ENCODE results near the gene CCNF.
A peak's percentile ranks its signal among the peaks of the same experiment; 100 is the strongest.

The CCNF gene

GRCh38 chr16:2457267-2457666, 28.0 kb downstream of the CCNF start:
- no peak for DNase-seq (ENCODE audit: low read depth)

- no peak for DNase-seq (ENCODE audit: low read depth)
These were observed 28.7 kb downstream of the CCNF start for GRCh38 chr16:2457946-2458345.

DNA sequence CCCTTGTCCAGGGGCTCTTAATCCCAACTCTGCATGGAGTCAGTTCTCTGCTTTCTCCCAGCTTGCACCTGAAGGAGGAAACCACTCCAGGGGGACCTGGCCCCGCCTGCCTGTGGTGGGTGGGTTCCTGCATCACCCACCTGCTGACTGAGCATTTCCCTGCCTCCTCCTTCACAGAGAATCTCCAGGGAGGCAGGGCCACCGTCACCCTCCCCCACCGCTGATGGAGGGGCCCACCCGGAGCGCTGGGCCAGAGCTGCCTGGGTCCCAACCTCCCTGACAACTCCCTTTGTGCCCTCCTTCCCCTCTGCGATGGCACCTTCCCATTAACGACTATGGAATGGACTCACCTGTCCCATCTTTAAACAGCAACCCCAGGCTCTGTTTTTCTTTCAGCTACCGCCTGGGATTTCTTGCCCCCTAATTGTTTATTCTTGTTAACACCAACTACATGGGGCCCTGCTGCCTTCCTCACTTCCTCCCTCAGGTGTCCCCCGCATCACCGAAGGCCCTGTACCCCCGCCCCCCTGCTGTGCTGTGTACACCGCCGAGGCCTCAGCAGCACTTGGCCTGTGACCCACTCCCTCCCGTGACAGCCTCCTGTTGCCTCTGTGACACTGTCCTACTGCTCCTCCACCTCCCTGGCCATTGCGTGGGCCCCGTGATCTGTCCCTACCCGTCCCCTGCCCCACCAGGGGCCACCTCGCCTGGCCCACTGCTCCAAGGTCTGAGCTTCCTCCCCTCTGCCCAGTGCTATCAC, 29.8 kb downstream of the CCNF start:
- no peak for DNase-seq (ENCODE audit: low read depth)

GRCh38 chr16:2459647-2460390, 30.6 kb downstream of the CCNF start, which contains the start of gene TEDC2:
TSS of gene TEDC2 (plus strand) at chr16:2460109. CDS start at chr16:2460145, 36 bp downstream.
- peak; percentile 95 for DNase-seq (ENCODE audit: low read depth)

GRCh38 chr16:2460391-2460713, 31.1 kb downstream of the CCNF start:
- no peak for DNase-seq (ENCODE audit: low read depth)

DNA sequence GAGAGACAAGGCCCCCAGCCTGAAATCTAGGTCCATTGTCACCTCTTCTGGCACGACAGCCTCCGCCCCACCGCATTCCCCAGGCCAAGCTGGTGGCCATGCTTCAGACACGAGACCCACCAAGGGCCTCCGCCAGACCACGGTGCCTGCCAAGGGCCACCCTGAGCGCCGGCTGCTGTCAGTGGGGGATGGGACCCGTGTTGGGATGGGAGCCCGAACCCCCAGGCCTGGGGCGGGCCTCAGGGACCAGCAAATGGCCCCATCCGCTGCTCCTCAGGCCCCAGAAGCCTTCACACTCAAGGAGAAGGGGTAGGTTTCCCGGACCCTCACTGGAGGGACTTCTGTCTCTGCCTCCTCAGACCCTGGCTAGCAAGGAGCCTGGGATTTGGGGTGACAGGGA, 31.7 kb downstream of the CCNF start:
- DNase-seq (ENCODE audit: low read depth) = no peak

DNA sequence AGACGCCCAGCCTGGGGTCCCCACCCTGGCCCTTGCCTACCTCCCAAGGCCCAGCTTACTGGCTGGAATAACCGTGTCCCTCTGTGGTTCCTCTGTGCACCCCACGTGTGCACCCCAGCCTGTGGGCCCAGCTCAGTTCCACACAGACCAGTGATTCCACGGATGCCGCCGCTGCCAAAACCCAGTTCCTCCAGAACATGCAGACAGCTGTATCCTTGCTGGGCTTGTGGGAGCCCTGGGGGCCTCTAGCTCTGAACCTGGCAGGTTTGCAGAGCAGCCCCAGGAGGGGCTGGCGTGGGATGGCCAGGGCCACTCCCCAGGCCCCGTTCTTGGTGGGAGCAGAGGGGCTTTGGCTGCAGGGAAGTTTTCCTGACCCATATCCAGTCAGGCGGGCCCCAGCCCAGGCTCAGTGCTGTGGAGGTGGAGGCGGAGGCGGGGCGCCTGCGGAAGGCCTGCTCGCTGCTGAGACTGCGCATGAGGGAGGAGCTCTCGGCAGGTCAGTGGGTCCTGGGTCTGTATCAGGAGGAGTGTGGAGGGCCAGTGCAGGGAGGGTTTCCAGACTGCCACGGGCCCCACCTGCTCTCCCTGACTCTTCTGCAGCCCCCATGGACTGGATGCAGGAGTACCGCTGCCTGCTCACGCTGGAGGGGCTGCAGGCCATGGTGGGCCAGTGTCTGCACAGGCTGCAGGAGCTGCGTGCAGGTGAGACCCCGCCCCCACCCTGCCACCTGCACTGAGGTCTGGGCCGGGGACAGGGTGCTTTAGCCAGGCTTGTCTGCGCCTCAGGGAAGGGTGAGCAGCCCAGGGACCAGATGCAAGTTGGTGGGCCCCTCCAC, 33.0 kb downstream of the CCNF start:
- DNase-seq (ENCODE audit: low read depth) = no peak

- DNase-seq (ENCODE audit: low read depth) = no peak
These were observed 35.1 kb downstream of the CCNF start for GRCh38 chr16:2464333-2464732.

GRCh38 chr16:2465653-2466415, 36.6 kb downstream of the CCNF start:
- DNase-seq (ENCODE audit: low read depth) = no peak

GRCh38 chr16:2466667-2467527, 37.6 kb downstream of the CCNF start:
- no peak for DNase-seq (ENCODE audit: low read depth)

DNA sequence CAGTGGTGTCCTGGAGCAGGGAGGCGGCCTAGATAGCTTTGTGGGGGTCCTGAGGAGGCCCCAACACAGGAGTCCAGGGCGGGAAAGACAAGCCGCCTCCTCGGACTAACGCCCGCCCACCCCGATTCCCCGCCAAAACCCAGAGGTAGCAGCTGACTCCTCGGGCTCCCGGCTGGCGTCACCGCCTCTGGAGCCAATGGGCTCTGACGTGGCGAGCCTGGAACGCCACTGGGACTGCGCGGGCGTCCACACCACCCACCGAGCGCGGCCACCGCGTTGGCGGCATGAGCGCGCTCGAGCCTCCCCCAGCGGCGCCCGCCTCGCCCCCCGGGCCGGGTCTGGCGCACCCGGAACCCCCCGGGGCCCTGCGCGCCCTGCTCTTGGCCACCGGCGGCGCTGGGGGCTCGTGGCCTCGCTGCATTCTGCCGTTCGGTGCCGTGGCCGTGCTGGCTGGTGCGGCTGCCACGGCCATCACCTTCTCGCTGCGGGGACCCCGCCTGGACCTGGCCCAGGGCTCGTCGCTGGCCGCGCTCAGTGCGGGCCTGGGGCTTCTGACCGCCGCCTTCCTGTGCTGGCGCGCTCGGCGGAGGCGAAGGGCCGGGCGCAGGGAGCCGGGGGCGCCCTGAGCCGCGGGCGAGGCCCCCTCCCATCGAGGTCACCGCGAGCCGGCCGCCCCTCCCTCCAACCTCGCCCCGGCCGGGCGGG, 38.4 kb downstream of the CCNF start:
- peak; percentile 79 for DNase-seq (ENCODE audit: low read depth)

GRCh38 chr16:2468233-2468724, 39.0 kb downstream of the CCNF start:
- peak; percentile 40 for DNase-seq (ENCODE audit: low read depth)

DNA sequence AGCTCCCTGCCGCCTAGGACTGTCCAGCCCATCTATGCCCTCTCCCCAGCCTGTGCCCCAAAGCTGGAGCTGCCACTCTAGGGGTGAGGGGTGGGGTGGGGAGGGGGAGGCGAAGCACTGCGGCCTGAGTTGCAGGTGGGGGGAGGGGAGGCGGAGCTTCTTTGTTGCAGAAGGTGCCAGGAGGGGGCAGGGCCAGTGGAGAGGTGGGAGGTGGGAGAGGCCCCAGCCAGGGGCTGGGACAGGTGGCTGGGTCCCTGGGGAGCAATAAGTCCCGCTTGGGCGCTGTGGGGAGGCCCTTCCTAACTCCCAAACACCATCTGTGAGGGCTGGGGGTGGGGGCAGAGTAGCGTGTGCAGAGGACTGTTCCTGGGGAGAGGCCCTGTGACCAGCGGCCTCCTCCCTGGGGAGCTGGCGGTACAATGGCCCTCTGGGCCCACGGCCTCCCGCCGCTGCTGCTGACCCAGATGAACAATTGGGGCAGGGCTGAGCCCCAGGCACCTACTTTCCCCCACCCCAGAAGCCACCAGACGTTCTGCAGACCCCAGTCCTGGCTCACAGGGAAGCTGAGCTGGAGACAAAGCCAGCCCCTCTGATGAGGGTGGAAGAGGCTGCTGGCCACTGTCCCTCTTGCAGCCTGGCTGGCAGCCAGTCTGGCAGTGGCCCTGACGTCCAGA, 39.6 kb downstream of the CCNF start:
- DNase-seq (ENCODE audit: low read depth) = no peak

GRCh38 chr16:2469399-2470233, 40.4 kb downstream of the CCNF start:
- DNase-seq (ENCODE audit: low read depth) = no peak

GRCh38 chr16:2470234-2470601, 41.0 kb downstream of the CCNF start:
- DNase-seq (ENCODE audit: low read depth) = no peak

- DNase-seq (ENCODE audit: low read depth) = no peak
These were observed 41.4 kb downstream of the CCNF start for GRCh38 chr16:2470603-2471015.

- DNase-seq (ENCODE audit: low read depth) = no peak
These were observed 41.9 kb downstream of the CCNF start, which contains the start of gene NTN3 for GRCh38 chr16:2471016-2471652. TSS of gene NTN3 (plus strand) at chr16:2471297. CDS start at chr16:2471702, 405 bp downstream.

Measured in ELR (cell line).